A549 treated with GW870086 at 1 μM for 4 hours (cell line): ENCODE results near the gene ACP4. TPM values are rescaled to one million over a fixed set of nuclear protein-coding genes. Genes with fewer than 3 reads are reported as not detected.

Source experiments
- total RNA-seq: library from RNA; stranded (reverse); fragments of 200-300 nt; extraction: Qiagen RNA extraction; gene quantifications from 5 replicates; pipeline ENCODE4 v1.2.3, GENCODE V29; 2022; ENCODE audit warnings: low read depth

Gene ACP4
- not detected in 5 replicates for total RNA-seq

GRCh38 chr19:50790396-50790795 is at the start of gene ACP4:
Gene ACP4 (plus strand): TSS chr19:50790415. CDS start chr19:50790415, 0 bp downstream.

GRCh38 chr19:50770164-50770563 is 20.1 kb upstream of the ACP4 start, which contains the start of gene GPR32:
Gene GPR32 (plus strand): TSS chr19:50770464. CDS start chr19:50770601, 137 bp downstream.

GRCh38 chr19:50823389-50824042 is 33.3 kb downstream of the ACP4 start, which contains the start of gene KLK1:
Gene KLK1 (minus strand): TSS chr19:50823787. CDS start chr19:50823748, 39 bp downstream.

GRCh38 chr19:50833117-50833801 is 43.0 kb downstream of the ACP4 start, which contains the start of gene KLK15:
Gene KLK15 (minus strand): TSS chr19:50833574. CDS start chr19:50831492, 2,082 bp downstream.

Other genes starting within 250 kb of the ACP4 start
- 0.32 to 0.97 TPM (median 0.50 TPM) in 5 replicates for gene LRRC4B, start 222.0 kb upstream of the ACP4 start, total RNA-seq
- 0.29 to 0.74 TPM (median 0.53 TPM) in 5 replicates for gene SYT3, start 150.5 kb upstream of the ACP4 start, total RNA-seq
- 4.3 to 11.4 TPM (median 10.5 TPM) in 5 replicates for gene C19orf81, start 141.0 kb upstream of the ACP4 start, total RNA-seq
- gene SHANK1, start 70.6 kb upstream of the ACP4 start, total RNA-seq, result 0.16 to 0.46 TPM (median 0.33 TPM) in 4 of 5 replicates, not detected in the other
- 6.0 to 10.5 TPM (median 9.2 TPM) in 5 replicates for gene CLEC11A, start 67.1 kb upstream of the ACP4 start, total RNA-seq
- gene GPR32, start 20.0 kb upstream of the ACP4 start, total RNA-seq, result not detected in 5 replicates
- gene KLK1, start 33.4 kb downstream of the ACP4 start, total RNA-seq, result 0.16 to 0.46 TPM (median 0.17 TPM) in 3 of 5 replicates, not detected in the others
- not detected in 5 replicates for gene KLK15, start 43.2 kb downstream of the ACP4 start, total RNA-seq
- gene KLK3, start 64.5 kb downstream of the ACP4 start, total RNA-seq, result 0.17 TPM in 1 of 5 replicates, not detected in the others
- gene KLK2, start 83.0 kb downstream of the ACP4 start, total RNA-seq, result 0.14 to 0.17 TPM in 2 of 5 replicates, not detected in the others
- gene KLK4, start 121.0 kb downstream of the ACP4 start, total RNA-seq, result 0.19 to 0.61 TPM (median 0.43 TPM) in 3 of 5 replicates, not detected in the others
- 0.09 TPM in 1 of 5 replicates, not detected in the others for gene KLK5, start 162.6 kb downstream of the ACP4 start, total RNA-seq
- 0.15 to 1.5 TPM (median 0.28 TPM) in 5 replicates for gene KLK6, start 179.2 kb downstream of the ACP4 start, total RNA-seq
- gene KLK7, start 193.5 kb downstream of the ACP4 start, total RNA-seq, result not detected in 5 replicates
- gene KLK8, start 211.2 kb downstream of the ACP4 start, total RNA-seq, result not detected in 5 replicates
- gene KLK10, start 229.3 kb downstream of the ACP4 start, total RNA-seq, result 0.32 to 0.98 TPM (median 0.45 TPM) in 5 replicates
- 0.63 TPM in 1 of 5 replicates, not detected in the others for gene KLK11, start 236.2 kb downstream of the ACP4 start, total RNA-seq
- gene KLK12, start 244.6 kb downstream of the ACP4 start, total RNA-seq, result not detected in 5 replicates